ENCODE measurements around the gene RAD51B.

Gene RAD51B

GRCh38 chr14:68328509-68328908 is 508.9 kb downstream of the RAD51B start:
- H3K4me3 ChIP-seq (ENCODE audit: low read depth, low read length) = no peak overlapping the region
- DNase-seq (ENCODE audit: low read depth) = peak; percentile 89
- no peak for TF ChIP-seq CTCF (IDR thresholded peaks at IDR 0.05; ENCODE audit: insufficient read depth, low read depth, low read length, missing control alignments)

- no peak for TF ChIP-seq CTCF (IDR thresholded peaks at IDR 0.05; ENCODE audit: insufficient read depth, low read depth, low read length, missing control alignments)
- no peak overlapping the region for H3K4me3 ChIP-seq (ENCODE audit: low read depth, low read length)
- DNase-seq (ENCODE audit: low read depth) = no peak
Observed at GRCh38 chr14:68331426-68331825, 511.8 kb downstream of the RAD51B start.

GRCh38 chr14:68331991-68332390 is 512.4 kb downstream of the RAD51B start:
- no peak for DNase-seq (ENCODE audit: low read depth)
- TF ChIP-seq CTCF (IDR thresholded peaks at IDR 0.05; ENCODE audit: insufficient read depth, low read depth, low read length, missing control alignments) = no peak
- H3K4me3 ChIP-seq (ENCODE audit: low read depth, low read length) = no peak overlapping the region

GRCh38 chr14:68333262-68333661 is 513.7 kb downstream of the RAD51B start:
- H3K4me3 ChIP-seq (ENCODE audit: low read depth, low read length) = no peak overlapping the region
- DNase-seq (ENCODE audit: low read depth) = peak; percentile 77
- no peak for TF ChIP-seq CTCF (IDR thresholded peaks at IDR 0.05; ENCODE audit: insufficient read depth, low read depth, low read length, missing control alignments)

- peak; percentile 54 for DNase-seq (ENCODE audit: low read depth)
- H3K4me3 ChIP-seq (ENCODE audit: low read depth, low read length) = no peak overlapping the region
- no peak for TF ChIP-seq CTCF (IDR thresholded peaks at IDR 0.05; ENCODE audit: insufficient read depth, low read depth, low read length, missing control alignments)
Observed at GRCh38 chr14:68335312-68335711, 515.7 kb downstream of the RAD51B start.

- DNase-seq (ENCODE audit: low read depth) = no peak
- no peak for TF ChIP-seq CTCF (IDR thresholded peaks at IDR 0.05; ENCODE audit: insufficient read depth, low read depth, low read length, missing control alignments)
- H3K4me3 ChIP-seq (ENCODE audit: low read depth, low read length) = no peak overlapping the region
Observed at GRCh38 chr14:68336165-68336564, 516.6 kb downstream of the RAD51B start.

GRCh38 chr14:68337279-68337678 is 517.7 kb downstream of the RAD51B start:
- TF ChIP-seq CTCF (IDR thresholded peaks at IDR 0.05; ENCODE audit: insufficient read depth, low read depth, low read length, missing control alignments) = no peak
- H3K4me3 ChIP-seq (ENCODE audit: low read depth, low read length) = no peak overlapping the region
- DNase-seq (ENCODE audit: low read depth) = peak; percentile 25

Measured in GM12865 (cell line).